Lung microvascular endothelial cell (primary cell): Measurements from ENCODE around the gene LAG3. TPM values are rescaled to one million over a fixed set of nuclear protein-coding genes. Genes with fewer than 3 reads are reported as not detected.
"Not testable (repeated sequence)": the region's sequence is repeated elsewhere in the genome, so short reads cannot be mapped to it uniquely, and the experiment has no call there.

ENCODE experiments used
- DNase-seq, 2 donors: peaks; one replicate each; pipeline versions ENCODE4 v3.0.0 to v3.0.0-alpha.2; 2010; ENCODE audit warnings: low read depth in 2 of 2
- total RNA-seq: library from RNA; depleted of rRNA; stranded (reverse); fragments of >200 nt; gene quantifications from 2 replicates; pipeline ENCODE4 v1.2.1, GENCODE V29; 2014

The LAG3 gene
- 0.20 and 0.22 TPM in 2 replicates for total RNA-seq

DNA sequence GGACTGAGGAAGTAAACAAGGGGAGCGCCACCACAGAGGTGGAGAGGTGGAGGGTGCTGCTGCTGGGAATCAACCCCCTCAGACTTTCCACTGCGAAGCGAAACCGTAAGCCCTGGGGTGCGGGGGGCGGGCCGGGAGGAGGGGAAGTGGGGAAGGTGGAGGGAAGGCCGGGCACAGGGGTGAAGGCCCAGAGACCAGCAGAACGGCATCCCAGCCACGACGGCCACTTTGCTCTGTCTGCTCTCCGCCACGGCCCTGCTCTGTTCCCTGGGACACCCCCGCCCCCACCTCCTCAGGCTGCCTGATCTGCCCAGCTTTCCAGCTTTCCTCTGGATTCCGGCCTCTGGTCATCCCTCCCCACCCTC, at the start of gene LAG3:
Gene LAG3, plus strand, starts transcription at position 190 of the 365 bp plus-strand sequence. CDS start 333 bp downstream, outside the sequence.
- DNase-seq = no peak

DNA sequence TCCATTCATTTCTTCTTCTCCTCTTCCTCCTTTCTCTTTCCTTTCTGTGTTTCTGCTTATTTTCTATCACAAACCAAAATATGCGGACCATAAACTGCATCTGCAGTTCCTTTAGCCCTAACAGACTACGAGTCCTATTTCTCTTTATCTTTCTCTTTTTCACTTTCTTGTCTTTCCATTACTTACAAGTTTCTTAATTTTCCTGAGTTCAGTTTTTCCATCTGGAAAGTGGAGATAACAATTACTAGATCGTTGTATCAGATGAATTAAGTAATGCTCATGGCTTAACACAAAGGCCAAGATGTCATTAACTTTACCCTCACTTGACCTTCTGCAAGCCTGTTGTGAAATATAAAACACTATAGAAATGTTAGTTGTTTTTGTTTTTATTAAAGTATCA, 49.5 kb upstream of the LAG3 start:
- no peak for DNase-seq

DNA sequence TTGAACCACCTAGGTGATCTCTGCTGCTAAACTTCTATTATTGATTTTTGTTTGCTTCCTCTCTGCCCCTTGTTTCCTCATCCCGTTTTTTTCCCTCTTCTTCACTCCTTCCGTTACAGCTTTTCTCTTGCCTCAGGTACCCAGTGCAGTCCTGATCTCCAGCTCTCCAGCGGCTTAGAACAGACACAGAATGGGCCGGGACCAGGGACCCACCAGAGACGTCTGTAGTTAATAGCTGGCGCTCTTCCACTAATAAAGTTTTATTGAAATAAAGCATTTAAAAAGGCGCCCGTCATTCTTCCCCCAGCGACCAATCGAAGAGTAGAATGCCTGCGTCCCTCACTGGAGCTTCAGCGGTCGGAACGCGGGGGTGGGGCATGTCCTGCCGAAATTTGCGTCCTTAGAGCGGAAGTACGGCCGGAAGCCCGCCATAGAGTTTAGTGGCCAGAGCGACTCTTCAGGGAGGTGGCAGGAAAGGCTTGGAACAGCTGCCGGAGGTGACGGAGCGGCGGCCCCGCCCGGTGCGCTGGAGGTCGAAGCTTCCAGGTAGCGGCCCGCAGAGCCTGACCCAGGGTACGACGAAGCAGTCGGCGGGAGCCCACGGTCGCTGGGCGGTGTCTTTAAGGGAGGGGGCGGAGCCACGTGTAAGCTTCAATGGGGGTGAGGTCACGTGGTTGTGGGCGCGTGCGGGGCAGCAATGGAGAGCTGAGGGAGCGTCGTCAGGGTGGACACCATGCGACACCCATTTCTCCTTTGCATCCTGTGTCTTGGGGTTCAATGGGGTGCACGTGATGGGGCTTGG, 48.5 kb upstream of the LAG3 start, which contains the start of gene COPS7A:
Gene COPS7A, plus strand, starts transcription at position 440 of the 802 bp plus-strand sequence. CDS start 611 bp downstream, outside the sequence.
- DNase-seq = peak; percentile 98 to 100

DNA sequence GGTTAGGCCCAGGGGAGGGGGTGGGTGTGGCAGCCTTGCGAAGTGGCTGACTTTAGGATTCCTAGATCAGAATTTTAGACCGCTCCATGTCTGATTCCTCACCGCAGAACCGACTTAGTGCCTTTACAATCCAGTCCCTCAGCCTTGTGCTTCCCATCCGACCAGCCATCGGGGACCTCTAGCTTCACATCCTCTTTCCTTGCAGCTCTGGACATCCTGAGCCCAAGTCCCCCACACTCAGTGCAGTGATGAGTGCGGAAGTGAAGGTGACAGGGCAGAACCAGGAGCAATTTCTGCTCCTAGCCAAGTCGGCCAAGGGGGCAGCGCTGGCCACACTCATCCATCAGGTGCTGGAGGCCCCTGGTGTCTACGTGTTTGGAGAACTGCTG, 47.9 kb upstream of the LAG3 start:
- peak; percentile 41 to 42 for DNase-seq

DNA sequence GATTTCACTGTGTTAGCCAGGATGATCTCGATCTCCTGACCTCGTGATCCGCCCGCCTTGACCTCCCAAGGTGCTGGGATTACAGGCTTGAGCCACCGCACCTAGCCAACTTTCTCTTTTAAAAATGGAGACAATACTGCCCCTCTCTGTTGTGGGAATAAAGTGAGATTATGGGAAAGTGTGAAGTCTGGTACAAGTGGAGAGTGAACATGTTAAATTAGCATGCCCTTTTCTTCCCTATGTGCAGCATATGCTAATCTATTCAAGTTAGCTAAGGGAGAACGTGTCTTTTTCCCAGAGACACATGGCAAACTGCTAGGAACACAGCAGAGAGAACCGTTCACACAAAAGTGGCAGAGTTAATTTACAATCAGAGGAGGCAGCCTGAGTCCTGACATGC, 47.0 kb upstream of the LAG3 start:
- DNase-seq = no peak

DNA sequence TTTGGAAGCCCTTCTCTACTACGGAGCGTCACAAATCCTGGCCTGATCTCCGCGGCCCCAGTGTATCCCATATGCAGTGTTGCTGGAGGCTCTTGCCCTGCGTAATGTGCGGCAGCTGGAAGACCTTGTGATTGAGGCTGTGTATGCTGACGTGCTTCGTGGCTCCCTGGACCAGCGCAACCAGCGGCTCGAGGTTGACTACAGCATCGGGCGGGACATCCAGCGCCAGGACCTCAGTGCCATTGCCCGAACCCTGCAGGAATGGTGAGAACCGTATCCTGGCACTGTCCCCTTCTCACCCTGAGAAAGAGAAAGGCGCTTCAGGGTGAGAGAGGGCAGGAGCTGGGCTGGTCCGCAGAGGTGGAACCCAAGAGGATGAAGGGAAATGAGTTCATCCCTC, 43.1 kb upstream of the LAG3 start:
- DNase-seq = no peak

DNA sequence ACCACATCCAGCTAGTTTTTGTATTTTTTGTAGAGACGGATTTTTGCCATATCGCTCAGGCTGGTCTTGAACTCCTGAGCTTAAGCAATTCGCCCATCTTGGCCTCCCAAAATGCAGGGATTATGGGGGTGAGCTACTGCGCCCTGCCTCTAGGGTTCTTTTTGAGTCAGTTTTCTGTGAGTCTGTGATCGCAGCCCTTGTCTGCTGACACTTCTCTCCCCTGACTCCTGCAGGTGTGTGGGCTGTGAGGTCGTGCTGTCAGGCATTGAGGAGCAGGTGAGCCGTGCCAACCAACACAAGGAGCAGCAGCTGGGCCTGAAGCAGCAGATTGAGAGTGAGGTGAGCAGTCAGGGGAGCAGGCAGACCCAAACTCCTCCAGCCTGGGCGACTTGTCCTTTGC, 42.2 kb upstream of the LAG3 start:
- DNase-seq = no peak

DNA sequence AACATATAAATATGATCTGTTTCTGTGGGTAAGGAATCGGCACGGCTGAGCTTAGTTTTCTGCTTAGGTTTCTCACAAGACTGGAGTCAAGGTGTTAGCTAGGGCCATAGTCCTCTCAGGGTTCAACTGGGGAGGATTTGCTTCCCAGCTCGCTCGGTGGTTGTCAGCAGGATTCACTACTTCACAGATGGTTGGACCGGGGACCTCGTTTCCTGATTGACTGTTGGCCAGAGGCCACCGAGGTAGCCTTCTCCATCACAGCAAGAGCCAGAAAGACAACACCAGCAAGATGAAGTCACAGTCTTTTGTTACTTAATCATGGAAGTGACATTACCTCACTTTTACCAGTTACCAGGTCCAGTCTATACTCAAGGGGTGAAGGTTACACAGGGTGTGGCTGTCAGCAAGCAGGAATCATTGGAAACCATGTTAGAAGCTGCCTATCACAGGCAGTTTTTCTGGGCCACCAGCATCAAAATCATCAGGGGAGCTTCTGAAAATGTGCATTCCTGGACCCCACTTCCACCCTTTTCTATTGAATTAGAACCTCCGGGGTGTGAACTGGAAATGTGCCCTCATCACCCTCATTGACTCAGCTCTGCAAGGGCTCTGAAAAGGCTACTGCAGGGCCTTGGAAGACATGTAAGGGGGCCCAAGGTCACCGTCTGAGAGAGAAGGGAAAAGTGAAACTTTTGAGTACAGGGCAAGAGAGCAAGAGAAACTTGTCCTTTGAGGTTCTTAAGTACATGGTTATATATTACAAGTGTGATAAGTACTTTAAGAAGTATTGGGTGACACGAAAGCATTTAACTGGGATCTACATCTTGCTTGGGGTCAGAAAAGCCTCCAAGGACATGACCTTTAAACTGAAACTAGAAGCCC, 37.6 kb upstream of the LAG3 start:
- DNase-seq = peak in 1 of 2 donors; percentile 70

DNA sequence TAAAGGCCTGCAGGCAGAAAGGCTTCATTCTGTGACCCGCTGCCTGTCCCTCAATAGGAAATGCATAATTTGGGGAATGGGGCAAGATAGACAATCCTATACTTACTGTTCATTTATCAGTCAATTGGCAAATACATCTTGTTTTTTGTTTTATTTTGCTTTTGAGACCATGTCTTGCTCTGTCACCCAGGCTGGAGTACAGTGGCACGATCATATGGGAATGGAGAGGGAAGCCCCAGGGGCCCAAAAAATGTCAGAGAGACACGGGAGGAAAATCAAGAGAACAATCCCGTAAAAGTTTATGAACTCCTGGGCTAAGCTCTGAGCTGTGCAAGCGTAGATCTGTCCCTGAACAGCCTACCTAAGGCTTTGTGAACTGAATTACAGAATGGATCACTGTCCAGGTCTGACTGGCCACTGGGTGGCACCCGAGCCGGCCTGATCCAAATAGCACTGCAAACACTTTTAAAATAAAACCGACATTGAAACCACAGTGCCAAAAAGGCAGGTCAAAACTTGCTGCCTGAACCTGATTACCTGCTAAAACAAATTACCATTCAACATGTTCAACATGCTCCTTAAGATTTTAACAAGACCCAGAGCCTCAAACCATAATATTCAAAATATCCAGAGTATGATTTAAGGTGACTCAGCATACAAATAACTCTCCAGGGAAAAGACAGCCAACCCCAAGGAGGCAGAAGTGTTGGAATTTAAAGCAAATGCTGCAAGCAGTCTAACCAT, 36.7 kb upstream of the LAG3 start:
- peak; percentile 70 to 80 for DNase-seq

DNA sequence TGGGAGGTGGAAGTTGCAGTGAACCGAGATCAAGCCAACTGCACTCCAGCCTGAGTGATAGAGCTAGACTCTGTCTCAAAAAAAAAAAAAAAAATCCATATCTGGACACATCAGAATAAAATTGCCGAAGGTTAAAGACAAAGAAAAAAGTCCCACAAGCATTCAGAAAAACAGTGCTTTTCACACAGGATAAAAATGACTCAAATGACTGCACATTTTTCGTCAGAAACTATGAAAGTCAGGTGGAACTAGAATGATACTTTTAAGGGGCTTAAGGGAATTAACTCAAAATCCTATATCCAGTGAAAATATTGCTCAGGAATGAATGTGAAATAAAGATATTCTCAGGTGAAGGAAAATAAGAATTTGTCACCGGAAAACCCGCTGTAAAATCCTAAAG, 35.6 kb upstream of the LAG3 start:
- DNase-seq = no peak

DNA sequence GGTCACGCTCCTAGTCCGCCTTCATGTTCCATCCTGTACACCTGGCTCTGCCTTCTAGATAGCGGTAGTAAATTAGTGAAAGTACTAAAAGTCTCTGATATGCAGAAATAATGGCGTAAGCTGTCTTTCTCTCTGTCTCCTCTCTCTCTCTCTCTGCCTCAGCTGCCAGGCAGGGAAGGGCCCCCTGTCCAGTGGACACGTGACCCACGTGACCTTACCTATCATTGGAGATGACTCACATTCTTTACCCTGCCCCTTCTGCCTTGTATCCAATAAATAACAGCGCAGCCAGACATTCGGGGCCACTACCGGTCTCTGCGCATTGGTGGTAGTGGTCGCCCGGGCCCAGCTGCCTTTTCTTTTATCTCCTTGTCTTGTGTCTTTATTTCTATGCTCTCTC, 30.2 kb upstream of the LAG3 start:
- not testable (repeated sequence) for DNase-seq

DNA sequence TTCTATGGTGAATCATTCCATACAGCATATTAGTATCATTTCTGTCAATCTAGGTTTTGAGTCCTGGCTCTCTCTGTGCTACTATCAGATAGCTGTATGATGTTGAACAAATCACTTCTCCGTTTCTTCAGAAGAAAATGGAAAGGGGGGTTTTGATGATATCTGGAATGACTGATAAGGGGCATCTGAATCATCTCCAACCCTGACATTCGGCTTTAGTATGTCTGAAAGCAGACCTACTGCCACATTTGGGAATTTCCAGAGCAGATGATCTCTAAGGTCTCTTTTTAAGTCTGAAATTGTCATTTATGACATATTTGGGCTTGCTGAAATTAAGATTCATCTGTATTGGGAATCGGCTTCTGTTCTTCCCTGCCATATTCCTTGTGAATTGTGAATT, 29.5 kb upstream of the LAG3 start:
- no peak for DNase-seq

DNA sequence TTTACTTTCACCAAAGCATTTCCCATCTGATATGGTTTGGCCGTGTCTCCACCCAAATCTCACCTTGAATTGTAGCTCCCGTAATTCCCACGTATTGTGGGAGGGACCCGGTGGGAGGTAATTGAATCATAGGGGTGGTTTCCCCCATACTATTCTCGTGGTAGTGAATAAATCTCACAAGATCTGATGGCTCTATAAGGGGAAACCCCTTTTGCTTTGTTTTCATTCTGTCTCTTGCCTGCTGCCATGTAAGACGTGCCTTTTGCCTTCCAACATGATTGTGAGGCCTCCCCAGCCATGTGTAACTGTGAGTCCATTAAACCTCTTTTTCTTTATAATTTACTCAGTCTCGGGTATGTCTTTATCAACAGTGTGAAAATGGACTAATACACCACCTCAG, 29.0 kb upstream of the LAG3 start:
- not testable (repeated sequence) for DNase-seq

DNA sequence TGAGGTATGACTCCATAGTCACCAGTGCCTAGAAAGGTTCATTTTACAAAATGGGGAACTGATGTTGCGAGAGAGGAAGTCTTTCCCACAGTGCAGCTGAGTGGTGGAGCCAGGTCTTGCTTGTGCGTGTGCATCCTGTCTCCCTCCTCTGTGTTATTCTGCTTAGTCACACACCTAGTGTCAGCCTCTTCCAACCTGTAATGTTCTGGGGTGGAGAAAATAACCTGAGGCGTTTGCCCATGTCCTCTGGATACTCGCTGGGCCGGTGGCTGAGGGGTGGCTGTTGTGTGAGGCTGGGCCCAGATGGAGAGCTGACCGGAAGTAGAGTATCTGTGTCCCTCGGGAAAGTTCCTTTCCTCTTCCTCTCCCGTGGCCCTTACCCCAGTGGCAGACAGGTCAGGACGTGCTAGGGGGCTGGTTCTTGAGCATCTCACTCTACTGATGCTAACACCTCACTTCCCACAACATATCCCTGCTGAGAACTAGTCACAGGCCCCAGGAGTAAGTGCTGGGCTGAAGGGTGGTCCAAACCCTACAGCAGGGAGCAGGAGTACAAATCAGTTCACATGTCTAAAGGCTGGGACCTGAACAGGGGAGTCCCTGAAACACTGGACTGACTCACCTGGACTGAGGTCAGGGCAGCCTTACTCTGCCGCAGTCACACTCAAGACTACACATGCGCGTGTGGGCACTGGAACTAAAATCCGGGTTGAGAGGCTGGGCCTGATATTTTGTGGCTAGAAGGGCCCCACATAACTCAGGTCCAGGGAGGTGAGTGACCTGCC, 26.4 kb upstream of the LAG3 start:
- DNase-seq = peak; percentile 16 to 37

DNA sequence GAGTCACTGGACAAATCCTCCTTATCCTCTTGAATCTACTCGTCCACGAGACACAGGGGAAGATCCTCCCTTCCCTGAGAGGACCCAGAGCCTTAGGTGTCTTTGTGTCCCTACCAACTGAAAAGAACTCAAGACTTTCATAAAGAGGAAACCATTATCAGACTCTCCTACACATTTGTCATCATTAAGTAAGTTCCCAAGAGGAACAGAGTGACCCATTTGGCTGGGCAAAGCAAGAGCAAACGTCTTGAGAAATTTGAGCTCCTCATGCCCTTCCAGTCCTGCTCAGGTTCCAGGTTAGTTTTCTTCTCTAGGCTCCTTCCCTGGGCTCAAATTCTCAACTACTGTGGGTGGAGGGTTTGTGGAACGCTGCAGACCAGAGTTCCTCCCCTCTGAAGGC, 25.1 kb upstream of the LAG3 start:
- DNase-seq = no peak

DNA sequence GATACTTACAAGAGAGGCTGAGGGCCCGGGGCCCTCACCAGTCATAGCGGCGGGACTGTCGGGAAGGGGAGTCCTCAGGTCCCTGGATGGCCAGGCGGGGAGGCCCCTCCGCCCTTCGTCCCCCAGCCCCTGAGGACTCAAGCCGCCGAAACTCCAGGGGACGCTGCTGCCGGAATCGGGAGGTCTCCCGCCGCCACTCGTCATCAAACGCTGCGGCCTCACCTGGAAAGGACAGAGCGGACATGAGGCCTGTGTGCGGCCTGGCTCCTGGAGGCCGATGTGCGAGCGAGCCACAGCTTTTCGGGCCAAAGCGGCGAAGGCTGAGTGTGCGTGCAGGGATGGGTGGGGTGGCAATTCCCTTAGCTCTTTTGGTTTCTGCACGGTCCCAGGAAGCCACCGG, 23.6 kb upstream of the LAG3 start:
- DNase-seq = no peak

DNA sequence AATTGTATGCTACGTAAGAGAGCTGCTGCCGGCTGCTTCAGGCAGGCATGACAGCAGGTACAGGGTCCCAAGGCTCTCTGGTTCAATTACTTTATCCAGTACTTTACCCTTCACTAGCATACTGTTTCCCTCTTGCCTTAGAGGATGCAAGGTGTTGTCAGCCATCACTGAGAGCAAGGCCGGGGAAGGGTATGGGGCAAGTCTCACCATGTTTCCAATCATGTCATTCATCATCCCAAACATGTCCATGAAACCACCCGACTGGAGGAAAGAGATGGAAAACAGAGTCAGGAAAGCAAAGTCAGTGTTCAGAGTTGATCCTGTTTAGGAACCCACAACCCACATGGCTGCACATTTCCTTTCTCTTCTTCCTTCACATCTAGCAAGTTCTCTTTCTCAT, 21.8 kb upstream of the LAG3 start:
- no peak for DNase-seq

DNA sequence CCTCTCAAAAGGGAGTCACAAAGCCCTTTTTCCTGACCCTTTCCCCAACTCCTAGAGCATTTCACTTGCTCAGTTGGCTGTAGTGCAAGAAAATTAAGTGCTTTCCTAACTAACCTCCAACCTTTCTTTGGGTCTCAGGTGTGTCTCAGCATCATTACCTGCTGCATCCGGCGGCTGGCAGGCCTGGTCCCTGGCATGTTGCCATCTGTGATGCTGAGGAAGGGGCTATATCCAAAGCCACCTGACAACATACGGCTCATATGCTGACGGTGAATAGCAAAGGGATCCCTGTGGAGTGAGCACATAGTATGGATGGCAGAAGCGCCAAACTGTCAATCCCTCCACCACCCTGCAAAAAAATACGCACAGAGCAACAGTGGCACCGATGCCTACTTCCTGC, 20.6 kb upstream of the LAG3 start:
- DNase-seq = no peak

DNA sequence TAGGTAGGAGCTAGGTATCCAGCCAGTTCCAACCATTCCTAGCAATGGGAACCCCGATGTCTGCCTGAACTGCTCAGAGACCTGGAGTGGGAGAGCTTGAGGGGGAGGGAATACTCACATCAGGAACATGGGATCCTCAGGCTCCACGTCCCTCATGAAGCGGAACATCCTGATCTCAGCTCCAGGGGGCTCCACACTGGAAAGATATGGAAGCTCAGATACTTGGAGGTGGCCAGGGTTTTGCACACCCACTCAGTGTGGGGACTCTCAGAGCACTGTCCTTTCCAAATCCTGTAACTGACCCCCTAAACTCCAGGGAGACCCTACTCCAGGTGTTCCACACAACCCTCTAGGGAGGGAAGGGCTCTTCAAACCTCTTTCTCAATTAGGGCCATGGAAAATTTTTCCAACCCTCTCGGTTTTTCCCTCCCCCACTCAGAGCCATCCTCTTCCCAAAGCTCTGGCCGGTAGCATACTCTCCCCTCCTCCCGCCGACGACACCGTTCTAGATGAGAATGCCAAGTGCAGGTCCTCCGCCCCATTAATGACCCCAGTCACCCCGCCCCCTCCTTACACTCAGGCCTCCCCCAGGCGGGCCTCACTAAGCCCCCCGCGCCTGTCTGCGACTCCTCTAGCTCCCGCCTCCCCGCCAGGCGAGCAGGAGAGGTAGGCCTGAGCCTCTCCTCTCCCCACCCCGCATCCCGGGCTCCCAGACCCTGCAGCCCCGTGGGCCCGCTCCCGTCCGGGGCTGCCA, 20.0 kb upstream of the LAG3 start:
- peak; percentile 67 to 75 for DNase-seq
